ENCODE data around the gene FKBP15.
"Not testable (repeated sequence)": the region's sequence is repeated elsewhere in the genome, so short reads cannot be mapped to it uniquely, and the experiment has no call there.

GRCh38 chr9:113235701-113236255, 14.7 kb upstream of the FKBP15 start:
- TF ChIP-seq EZH2 (IDR thresholded peaks at IDR 0.05); POLR2AphosphoS5 (IDR thresholded peaks at IDR 0.05; ENCODE audit: borderline replicate concordance, low read depth, low read length): not testable (repeated sequence)
